IMR-90 (cell line): ENCODE results near the gene CFAP298.

Experiments used
- CEBPB ChIP-seq: IDR thresholded peaks from 2 replicates; pipeline ENCODE4 v1.6.1; 2012; ENCODE audit warnings: low read depth, low read length, improper control_type of control experiment
- MAFK ChIP-seq: IDR thresholded peaks from 2 replicates; pipeline ENCODE4 v1.6.1; 2012; ENCODE audit warnings: low read depth, low read length, improper control_type of control experiment
- MXI1 ChIP-seq: IDR thresholded peaks from 2 replicates; pipeline ENCODE4 v1.6.1; 2012; ENCODE audit warnings: low read depth, mild to moderate bottlenecking, low read length, moderate library complexity, borderline replicate concordance
- NFE2L2 ChIP-seq: fragments of 150-350 bp; IDR thresholded peaks from 2 replicates; pipeline ENCODE4 v1.6.1; 2016; ENCODE audit warnings: low read depth, mild to moderate bottlenecking, low read length
- POLR2A ChIP-seq: IDR thresholded peaks from 2 replicates; pipeline ENCODE4 v1.6.1; 2012; ENCODE audit warnings: mild to moderate bottlenecking, low read depth, low read length
- RAD21 ChIP-seq: IDR thresholded peaks from 2 replicates; pipeline ENCODE4 v1.6.1; 2012; ENCODE audit warnings: low read length, improper control_type of control experiment
- RCOR1 ChIP-seq: IDR thresholded peaks from 2 replicates; pipeline ENCODE4 v1.6.1; 2012; ENCODE audit warnings: mild to moderate bottlenecking, low read length, improper control_type of control experiment; ENCODE audit not compliant: insufficient replicate concordance
- RFX5 ChIP-seq: IDR thresholded peaks from 2 replicates; pipeline ENCODE4 v1.8.0; 2012; ENCODE audit warnings: low read depth, mild to moderate bottlenecking, low read length, moderate library complexity
- SMC3 ChIP-seq: fragments of 150-350 bp; IDR thresholded peaks from 2 replicates; pipeline ENCODE4 v1.6.1; 2016; ENCODE audit warnings: low read depth, mild to moderate bottlenecking, antibody characterized with exemption, low read length, moderate library complexity
- TF ChIP-seq, protein P1 (sequence below): conservative IDR thresholded peaks from 2 replicates; pipeline ENCODE4 v1.5.1; 2012; ENCODE audit warnings: mild to moderate bottlenecking, low read depth, low read length, improper control_type of control experiment
- TF ChIP-seq, protein P2 (sequence below): fragments of 150-350 bp; IDR thresholded peaks from 2 replicates; pipeline ENCODE4 v1.6.1; 2016; ENCODE audit warnings: low read depth, mild to moderate bottlenecking, low read length, moderate library complexity, borderline replicate concordance

DNA sequence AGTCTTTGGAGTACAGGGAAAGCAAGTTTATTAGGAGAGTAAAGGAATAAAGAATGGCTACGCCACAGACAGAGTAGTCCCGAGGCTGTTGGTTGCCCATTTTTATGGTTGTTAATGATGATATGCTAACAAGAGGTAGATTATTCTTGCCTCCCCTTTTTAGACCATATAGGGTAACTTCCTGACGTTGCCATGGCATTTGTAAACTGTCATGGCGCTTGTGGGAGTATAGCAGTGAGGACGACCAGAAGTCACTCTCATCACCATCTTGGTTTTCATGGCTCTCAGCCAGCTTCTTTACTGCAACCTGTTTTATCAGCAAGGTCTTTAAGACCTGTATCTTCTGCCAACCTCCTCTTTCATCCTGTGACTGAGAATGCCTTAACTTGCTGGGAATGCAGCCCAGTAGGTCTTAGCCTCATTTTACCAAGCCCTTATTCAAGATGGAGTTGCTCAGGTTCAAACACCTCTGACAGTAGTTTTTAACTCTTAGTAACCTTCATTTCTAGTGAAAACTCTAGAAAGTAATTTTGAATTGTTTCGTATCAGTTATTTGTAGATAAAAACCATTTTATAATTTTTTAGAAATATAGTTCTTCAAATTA, 53.1 kb downstream of the CFAP298 start:
- TF ChIP-seq, protein P1, sequence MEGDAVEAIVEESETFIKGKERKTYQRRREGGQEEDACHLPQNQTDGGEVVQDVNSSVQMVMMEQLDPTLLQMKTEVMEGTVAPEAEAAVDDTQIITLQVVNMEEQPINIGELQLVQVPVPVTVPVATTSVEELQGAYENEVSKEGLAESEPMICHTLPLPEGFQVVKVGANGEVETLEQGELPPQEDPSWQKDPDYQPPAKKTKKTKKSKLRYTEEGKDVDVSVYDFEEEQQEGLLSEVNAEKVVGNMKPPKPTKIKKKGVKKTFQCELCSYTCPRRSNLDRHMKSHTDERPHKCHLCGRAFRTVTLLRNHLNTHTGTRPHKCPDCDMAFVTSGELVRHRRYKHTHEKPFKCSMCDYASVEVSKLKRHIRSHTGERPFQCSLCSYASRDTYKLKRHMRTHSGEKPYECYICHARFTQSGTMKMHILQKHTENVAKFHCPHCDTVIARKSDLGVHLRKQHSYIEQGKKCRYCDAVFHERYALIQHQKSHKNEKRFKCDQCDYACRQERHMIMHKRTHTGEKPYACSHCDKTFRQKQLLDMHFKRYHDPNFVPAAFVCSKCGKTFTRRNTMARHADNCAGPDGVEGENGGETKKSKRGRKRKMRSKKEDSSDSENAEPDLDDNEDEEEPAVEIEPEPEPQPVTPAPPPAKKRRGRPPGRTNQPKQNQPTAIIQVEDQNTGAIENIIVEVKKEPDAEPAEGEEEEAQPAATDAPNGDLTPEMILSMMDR: no peak
- TF ChIP-seq, protein P2, sequence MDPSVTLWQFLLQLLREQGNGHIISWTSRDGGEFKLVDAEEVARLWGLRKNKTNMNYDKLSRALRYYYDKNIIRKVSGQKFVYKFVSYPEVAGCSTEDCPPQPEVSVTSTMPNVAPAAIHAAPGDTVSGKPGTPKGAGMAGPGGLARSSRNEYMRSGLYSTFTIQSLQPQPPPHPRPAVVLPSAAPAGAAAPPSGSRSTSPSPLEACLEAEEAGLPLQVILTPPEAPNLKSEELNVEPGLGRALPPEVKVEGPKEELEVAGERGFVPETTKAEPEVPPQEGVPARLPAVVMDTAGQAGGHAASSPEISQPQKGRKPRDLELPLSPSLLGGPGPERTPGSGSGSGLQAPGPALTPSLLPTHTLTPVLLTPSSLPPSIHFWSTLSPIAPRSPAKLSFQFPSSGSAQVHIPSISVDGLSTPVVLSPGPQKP: no peak
- TF ChIP-seq POLR2A: no peak
- TF ChIP-seq RAD21: no peak
- no peak for TF ChIP-seq SMC3
- no peak for TF ChIP-seq NFE2L2
- TF ChIP-seq RFX5: no peak
- TF ChIP-seq MAFK: no peak
- TF ChIP-seq CEBPB: no peak
- TF ChIP-seq MXI1: no peak
- TF ChIP-seq RCOR1: no peak
